CD4-positive, CD25-positive, alpha-beta regulatory T cell (primary cell): Measurements from ENCODE around the gene SEC31A. TPM values are rescaled to one million over a fixed set of nuclear protein-coding genes. Genes with fewer than 3 reads are reported as not detected.

Experiments
- polyA plus RNA-seq, 4 donors: library from polyadenylated mRNA; unstranded; fragments of 300-500 nt; fragmentation: Illumina TruSeq; gene quantifications; one replicate each; pipeline ENCODE4 v1.2.3, GENCODE V29; 2021
- total RNA-seq: library from RNA; stranded (reverse); gene quantifications from one replicate; pipeline ENCODE4 v1.2.3, GENCODE V29; 2022

Gene SEC31A
- total and polyA plus RNA-seq, 5 donors from 2014 or later: 101 to 130 (median 120) TPM

Other genes starting within 250 kb of the SEC31A start
- 0.12 TPM for gene SCD5, start 92.4 kb downstream of the SEC31A start, total RNA-seq
- under 1 TPM in 1 of 4 donors, not detected in 3; 0.14 TPM for gene SCD5, start 92.4 kb downstream of the SEC31A start, polyA plus RNA-seq
- gene THAP9, start 9.6 kb upstream of the SEC31A start, total RNA-seq: 2.3 TPM
- gene THAP9, start 9.6 kb upstream of the SEC31A start, polyA plus RNA-seq: 1 to 10 TPM in 2 of 4 donors, under 1 TPM in 2; 0.37 to 2.0 (median 1.4) TPM
- gene LIN54, start 119.7 kb upstream of the SEC31A start, total RNA-seq: 13.5 TPM
- 10 to 100 TPM in 3 of 4 donors, 1 to 10 TPM in 1; 9.3 to 11.7 (median 10.9) TPM for gene LIN54, start 119.7 kb upstream of the SEC31A start, polyA plus RNA-seq
- 25.3 TPM for gene COPS4, start 144.0 kb upstream of the SEC31A start, total RNA-seq
- 10 to 100 TPM; 59.1 to 76.8 (median 63.6) TPM for gene COPS4, start 144.0 kb upstream of the SEC31A start, polyA plus RNA-seq
- gene PLAC8, start 223.6 kb upstream of the SEC31A start, total RNA-seq: 70.0 TPM
- 100 to 1,000 TPM; 128 to 236 (median 189) TPM for gene PLAC8, start 223.6 kb upstream of the SEC31A start, polyA plus RNA-seq